K562 (cell line): Measurements from ENCODE around the gene LRRC9. TPM values are rescaled to one million over a fixed set of nuclear protein-coding genes. Genes with fewer than 3 reads are reported as not detected.

ENCODE experiments used
- ARID2 ChIP-seq: fragments of 450-650 bp; IDR thresholded peaks from 2 replicates; pipeline ENCODE4 v1.6.1; 2017; ENCODE audit warnings: antibody characterized with exemption, mild to moderate bottlenecking
- BMI1 ChIP-seq: fragments of 150-350 bp; IDR thresholded peaks from 2 replicates; pipeline ENCODE4 v1.6.1; 2014; ENCODE audit warnings: low read length
- CHAMP1 ChIP-seq: fragments of 450-650 bp; IDR thresholded peaks from 2 replicates; pipeline ENCODE4 v1.6.1; 2016; ENCODE audit warnings: mild to moderate bottlenecking
- GTF2E2 ChIP-seq: fragments of 200-800 bp; sonication (Bioruptor generic); IDR thresholded peaks from 2 replicates; pipeline ENCODE4 v1.6.1; 2016; ENCODE audit warnings: missing genetic modification characterization, missing compliant biosample characterization
- HMGXB4 ChIP-seq: sonication (generic); formaldehyde crosslinking; IDR thresholded peaks from 2 replicates; pipeline ENCODE4 v1.8.1; 2023; ENCODE audit warnings: mild to moderate bottlenecking, missing genetic modification reagents
- KAT2B ChIP-seq: IDR thresholded peaks from one replicate; pipeline ENCODE4 v1.6.1; 2012; ENCODE audit warnings: low read depth, mild to moderate bottlenecking, control low read depth, inconsistent platforms, low read length, moderate library complexity
- MAFK ChIP-seq: IDR thresholded peaks from 2 replicates; pipeline ENCODE4 v1.6.1; 2011; ENCODE audit warnings: low read length, improper control_type of control experiment
- NEUROD1 ChIP-seq: fragments of 150-350 bp; IDR thresholded peaks from 2 replicates; pipeline ENCODE4 v1.6.1; 2014; ENCODE audit warnings: borderline replicate concordance, low read length, low read depth; ENCODE audit not compliant: partially characterized antibody
- PML ChIP-seq: IDR thresholded peaks from 2 replicates; pipeline ENCODE4 v1.6.1; 2012; ENCODE audit warnings: low read length, inconsistent platforms
- PREB ChIP-seq: sonication (generic); formaldehyde crosslinking; IDR thresholded peaks from 2 replicates; pipeline ENCODE4 v1.8.1; 2023; ENCODE audit warnings: mild to moderate bottlenecking, missing genetic modification reagents
- SREBF2 ChIP-seq: sonication (generic); formaldehyde crosslinking; IDR thresholded peaks from 2 replicates; pipeline ENCODE4 v1.4.0; 2020; ENCODE audit warnings: mild to moderate bottlenecking, missing genetic modification reagents
- ZBED1 ChIP-seq: IDR thresholded peaks from 2 replicates; pipeline ENCODE4 v1.6.1; 2014
- polyA plus RNA-seq, 8 experiments: library from polyadenylated mRNA; depleted of rRNA in 4 of 8; stranded (reverse) in 5 of 8; unstranded in 3 of 8; fragments of >200 nt; fragmentation: Nextera tagmentation in 2 of 8; fragmentation: Illumina TruSeq in 1 of 8; extraction: Ambion mirVana in 2 of 8; extraction: Trizol in 1 of 8; gene quantifications; 2 replicates each; pipeline versions ENCODE4 v1.2.1 to v1.2.3, GENCODE V29; 2011 to 2014; ENCODE audit warnings: inconsistent platforms in 1 of 8, missing spikeins in 1 of 8
- total RNA-seq, 7 experiments: library from RNA; depleted of rRNA in 6 of 7; stranded (reverse); fragments of >200 nt in 6 of 7; fragmentation: Illumina TruSeq in 2 of 7; extraction: Trizol in 2 of 7; gene quantifications; 2 replicates each; pipeline versions ENCODE4 v1.2.1 to v1.2.3, GENCODE V29; 2011 to 2021; ENCODE audit warnings: low replicate concordance in 1 of 7

The LRRC9 gene
- total and polyA plus RNA-seq, 9 of the 15 experiments (the other 6 are each of a cell fraction or from before 2014, with no cell fraction given), result not detected

- TF ChIP-seq CHAMP1 (no peak), GTF2E2 (tag) (0 out of 2 replicates have a peak, but pooled peaks have one; percentile 61), BMI1 (peak; percentile 66; the same call in 1 of the 2 replicates), MAFK (no peak), ARID2 (no peak), KAT2B (no peak), PML (0 out of 2 replicates have a peak, but pooled peaks have one; percentile 17), SREBF2 (CRISPR knock-in tag) (no peak), PREB (CRISPR knock-in tag) (no peak), ZBED1 (no peak), HMGXB4 (CRISPR knock-in tag) (no peak), NEUROD1 (no peak)
Observed at GRCh38 chr14:60091550-60092525, 171.9 kb downstream of the LRRC9 start, which contains the start of gene PCNX4 (continued).
